ENCODE data around the gene SCIN. TPM values are rescaled to one million over a fixed set of nuclear protein-coding genes. Genes with fewer than 3 reads are reported as not detected.

SCIN gene
- total RNA-seq, 1 experiment from 2014 or later: 5.6 TPM

DNA sequence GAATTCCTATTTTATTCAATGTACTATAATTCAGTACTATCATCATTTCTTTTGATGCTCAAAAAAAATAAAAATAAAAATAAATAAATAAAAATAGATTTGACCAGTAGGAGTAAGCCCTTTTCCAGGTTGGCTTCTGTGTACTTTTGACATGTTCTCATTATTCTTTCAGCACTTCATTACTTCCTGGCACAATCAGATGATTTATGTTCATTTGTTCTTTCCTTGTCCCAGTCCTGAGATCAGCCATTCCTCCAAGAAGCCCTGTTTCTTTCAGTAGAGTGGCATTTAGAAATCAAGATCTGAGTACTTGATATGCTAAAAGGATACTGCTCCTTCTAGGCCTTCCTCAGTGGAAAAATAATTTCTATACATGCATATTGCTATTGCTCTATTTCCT, 137.8 kb downstream of the SCIN start:
- Histone ChIP-seq H3K36me3 (ENCODE audit: control insufficient read depth, insufficient read depth, low read length) (no peaks in the 10 kb centered on the region), H3K4me1 (ENCODE audit: control insufficient read depth, insufficient read depth, low read length) (no peaks in the 10 kb centered on the region; the same call in 1 of the 2 replicates), H3K9me3 (ENCODE audit: control insufficient read depth, insufficient read depth, low read depth, low read length) (no peaks in the 10 kb centered on the region), H3K4me3 (ENCODE audit: low read depth in 2 of 2, low read length in 2 of 2) (no peak overlapping the region), H3K27ac (ENCODE audit: low read length) (no peak overlapping the region), H3K27me3 (ENCODE audit: control insufficient read depth, insufficient read depth, low read length) (no peaks in the 10 kb centered on the region)
- ATAC-seq (no peak), DNase-seq (ENCODE audit: low read depth, low spot score) (no peak)
- BruUV-seq (replicated peaks): no TSS peak
- ChIA-PET POLR2A (no interaction called here), CTCF (no interaction called here)
- intact Hi-C loops (cut with micrococcal nuclease; ENCODE audit: unreplicated experiment): no loop called here
- in situ Hi-C loops (cut with HindIII; ENCODE audit: low pct_unique_long_range_greater_than_20kb, low sequenced_read_pairs): no loop called here
- TF ChIP-seq SIN3A (IDR thresholded peaks at IDR 0.05; ENCODE audit: borderline replicate concordance, insufficient read depth, low read depth, low read length) (no peak), POLR2AphosphoS5 (IDR thresholded peaks at IDR 0.05; ENCODE audit: low read depth, low read length) (no peak), TCF7L2 (IDR thresholded peaks at IDR 0.05; ENCODE audit: low read depth, low read length) (no peak)
- TF ChIP-seq, protein P1, sequence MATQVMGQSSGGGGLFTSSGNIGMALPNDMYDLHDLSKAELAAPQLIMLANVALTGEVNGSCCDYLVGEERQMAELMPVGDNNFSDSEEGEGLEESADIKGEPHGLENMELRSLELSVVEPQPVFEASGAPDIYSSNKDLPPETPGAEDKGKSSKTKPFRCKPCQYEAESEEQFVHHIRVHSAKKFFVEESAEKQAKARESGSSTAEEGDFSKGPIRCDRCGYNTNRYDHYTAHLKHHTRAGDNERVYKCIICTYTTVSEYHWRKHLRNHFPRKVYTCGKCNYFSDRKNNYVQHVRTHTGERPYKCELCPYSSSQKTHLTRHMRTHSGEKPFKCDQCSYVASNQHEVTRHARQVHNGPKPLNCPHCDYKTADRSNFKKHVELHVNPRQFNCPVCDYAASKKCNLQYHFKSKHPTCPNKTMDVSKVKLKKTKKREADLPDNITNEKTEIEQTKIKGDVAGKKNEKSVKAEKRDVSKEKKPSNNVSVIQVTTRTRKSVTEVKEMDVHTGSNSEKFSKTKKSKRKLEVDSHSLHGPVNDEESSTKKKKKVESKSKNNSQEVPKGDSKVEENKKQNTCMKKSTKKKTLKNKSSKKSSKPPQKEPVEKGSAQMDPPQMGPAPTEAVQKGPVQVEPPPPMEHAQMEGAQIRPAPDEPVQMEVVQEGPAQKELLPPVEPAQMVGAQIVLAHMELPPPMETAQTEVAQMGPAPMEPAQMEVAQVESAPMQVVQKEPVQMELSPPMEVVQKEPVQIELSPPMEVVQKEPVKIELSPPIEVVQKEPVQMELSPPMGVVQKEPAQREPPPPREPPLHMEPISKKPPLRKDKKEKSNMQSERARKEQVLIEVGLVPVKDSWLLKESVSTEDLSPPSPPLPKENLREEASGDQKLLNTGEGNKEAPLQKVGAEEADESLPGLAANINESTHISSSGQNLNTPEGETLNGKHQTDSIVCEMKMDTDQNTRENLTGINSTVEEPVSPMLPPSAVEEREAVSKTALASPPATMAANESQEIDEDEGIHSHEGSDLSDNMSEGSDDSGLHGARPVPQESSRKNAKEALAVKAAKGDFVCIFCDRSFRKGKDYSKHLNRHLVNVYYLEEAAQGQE (IDR thresholded peaks at IDR 0.05; ENCODE audit: insufficient read depth in 1 of 2, low read depth in 2 of 2, low read length in 1 of 2): no peak
- TF ChIP-seq, protein P2, sequence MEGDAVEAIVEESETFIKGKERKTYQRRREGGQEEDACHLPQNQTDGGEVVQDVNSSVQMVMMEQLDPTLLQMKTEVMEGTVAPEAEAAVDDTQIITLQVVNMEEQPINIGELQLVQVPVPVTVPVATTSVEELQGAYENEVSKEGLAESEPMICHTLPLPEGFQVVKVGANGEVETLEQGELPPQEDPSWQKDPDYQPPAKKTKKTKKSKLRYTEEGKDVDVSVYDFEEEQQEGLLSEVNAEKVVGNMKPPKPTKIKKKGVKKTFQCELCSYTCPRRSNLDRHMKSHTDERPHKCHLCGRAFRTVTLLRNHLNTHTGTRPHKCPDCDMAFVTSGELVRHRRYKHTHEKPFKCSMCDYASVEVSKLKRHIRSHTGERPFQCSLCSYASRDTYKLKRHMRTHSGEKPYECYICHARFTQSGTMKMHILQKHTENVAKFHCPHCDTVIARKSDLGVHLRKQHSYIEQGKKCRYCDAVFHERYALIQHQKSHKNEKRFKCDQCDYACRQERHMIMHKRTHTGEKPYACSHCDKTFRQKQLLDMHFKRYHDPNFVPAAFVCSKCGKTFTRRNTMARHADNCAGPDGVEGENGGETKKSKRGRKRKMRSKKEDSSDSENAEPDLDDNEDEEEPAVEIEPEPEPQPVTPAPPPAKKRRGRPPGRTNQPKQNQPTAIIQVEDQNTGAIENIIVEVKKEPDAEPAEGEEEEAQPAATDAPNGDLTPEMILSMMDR (IDR thresholded peaks at IDR 0.05): no peak

Other genes with a start within 250 kb of the SCIN start
- gene VWDE, start 166.9 kb upstream of the SCIN start, total RNA-seq (2021; ENCODE audit: unreplicated experiment): 8.5 TPM
- gene ARL4A, start 116.9 kb downstream of the SCIN start, total RNA-seq (2021; ENCODE audit: unreplicated experiment): 37.4 TPM

All from Panc1 (cell line).